Measurements from ENCODE around the gene ADORA2A. TPM values are rescaled to one million over a fixed set of nuclear protein-coding genes. Genes with fewer than 3 reads are reported as not detected.

The ADORA2A gene
- total RNA-seq, 3 donors from 2014 or later = 1.8 to 4.3 (median 3.4) TPM

GRCh38 chr22:24398409-24398808 is 29.0 kb upstream of the ADORA2A start:
- no peak overlapping the region for H3K4me3 ChIP-seq
- no peak for DNase-seq (ENCODE audit: low spot score in 2 of 2)
- no peak for TF ChIP-seq POLR2AphosphoS5 (IDR thresholded peaks at IDR 0.05)
- TF ChIP-seq POLR2A (IDR thresholded peaks at IDR 0.05) = no peak
- no peak for TF ChIP-seq CTCF (IDR thresholded peaks at IDR 0.05)
- H3K4me1 ChIP-seq = peaks cover 0 to 10% of the 10 kb centered on the region in 2 donors
- no peaks in the 10 kb centered on the region for H3K36me3 ChIP-seq
- H3K27me3 ChIP-seq = no peaks in the 10 kb centered on the region
- H3K9me3 ChIP-seq = no peaks in the 10 kb centered on the region
- no peak overlapping the region for H3K27ac ChIP-seq
- intact Hi-C loops (cut with DNase I; ENCODE audit: low total_unique reads) = no loop called here

GRCh38 chr22:24400034-24400725 is 27.2 kb upstream of the ADORA2A start:
- Histone ChIP-seq H3K36me3 (no peaks in the 10 kb centered on the region), H3K4me3 (no peak overlapping the region), H3K4me1 (peaks cover 0 to 10% of the 10 kb centered on the region in 2 donors), H3K27me3 (no peaks in the 10 kb centered on the region), H3K27ac (no peak overlapping the region), H3K9me3 (no peaks in the 10 kb centered on the region)
- TF ChIP-seq CTCF (IDR thresholded peaks at IDR 0.05) (no peak), POLR2AphosphoS5 (IDR thresholded peaks at IDR 0.05) (no peak), POLR2A (IDR thresholded peaks at IDR 0.05) (no peak)
- no peak for DNase-seq (ENCODE audit: low spot score in 2 of 2)
- intact Hi-C loops (cut with DNase I; ENCODE audit: low total_unique reads) = no loop called here

GRCh38 chr22:24400726-24401596 is 26.4 kb upstream of the ADORA2A start:
- intact Hi-C loops (cut with DNase I; ENCODE audit: low total_unique reads) = no loop called here
- Histone ChIP-seq H3K4me1 (peaks cover 0 to 10% of the 10 kb centered on the region in 2 donors), H3K36me3 (no peaks in the 10 kb centered on the region), H3K27me3 (no peaks in the 10 kb centered on the region), H3K27ac (peak overlapping the region; percentile 71 to 84), H3K9me3 (no peaks in the 10 kb centered on the region), H3K4me3 (no peak overlapping the region)
- no peak for DNase-seq (ENCODE audit: low spot score in 2 of 2)
- no peak for TF ChIP-seq CTCF (IDR thresholded peaks at IDR 0.05)

GRCh38 chr22:24401931-24402367 is 25.4 kb upstream of the ADORA2A start:
- H3K27me3 ChIP-seq = no peaks in the 10 kb centered on the region
- no peaks in the 10 kb centered on the region for H3K36me3 ChIP-seq
- intact Hi-C loops (cut with DNase I; ENCODE audit: low total_unique reads) = no loop called here
- no peak for TF ChIP-seq POLR2AphosphoS5 (IDR thresholded peaks at IDR 0.05)
- TF ChIP-seq CTCF (IDR thresholded peaks at IDR 0.05) = no peak
- TF ChIP-seq POLR2A (IDR thresholded peaks at IDR 0.05) = no peak
- H3K27ac ChIP-seq = peak overlapping the region; percentile 71 to 84
- peaks cover 3 to 17% of the 10 kb centered on the region in 2 donors for H3K4me1 ChIP-seq
- no peak for DNase-seq (ENCODE audit: low spot score in 2 of 2)
- H3K9me3 ChIP-seq = no peaks in the 10 kb centered on the region
- H3K4me3 ChIP-seq = no peak overlapping the region

Data from breast epithelium (tissue), 4 donors.